ENCODE data around the gene CSNK2A1.

Gene CSNK2A1

DNA sequence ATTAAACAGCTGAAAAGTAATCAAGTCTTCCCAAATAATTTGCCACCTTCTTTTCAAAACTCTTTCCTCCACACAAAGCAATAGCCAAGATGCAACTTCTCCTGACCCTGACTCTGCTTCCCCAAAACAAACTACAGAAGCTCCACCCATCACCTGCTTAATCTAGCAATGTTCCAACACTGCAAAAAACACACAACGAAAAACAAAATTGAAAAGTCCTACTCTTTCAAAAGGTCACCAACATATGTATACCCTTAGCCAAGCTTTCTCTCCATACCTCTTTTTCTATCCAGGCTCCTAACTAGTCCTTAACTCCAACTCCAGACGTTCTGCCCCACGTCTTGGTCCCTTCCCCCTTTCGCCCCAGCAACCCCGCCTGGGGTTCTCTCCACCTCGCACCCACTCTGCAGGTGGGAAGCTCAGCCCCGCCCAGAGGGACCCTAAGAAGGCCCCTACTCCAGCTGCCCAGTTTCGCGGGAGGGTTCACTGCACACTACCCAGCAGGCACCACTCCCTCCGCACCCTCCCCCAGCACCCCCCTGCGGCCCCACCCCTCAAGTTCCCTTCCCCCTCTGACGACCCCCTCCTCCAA is 717 bp downstream of the CSNK2A1 start:
- no peak for TF ChIP-seq ZFX (IDR thresholded peaks at IDR 0.05; ENCODE audit: borderline replicate concordance)
- TF ChIP-seq, protein P1, sequence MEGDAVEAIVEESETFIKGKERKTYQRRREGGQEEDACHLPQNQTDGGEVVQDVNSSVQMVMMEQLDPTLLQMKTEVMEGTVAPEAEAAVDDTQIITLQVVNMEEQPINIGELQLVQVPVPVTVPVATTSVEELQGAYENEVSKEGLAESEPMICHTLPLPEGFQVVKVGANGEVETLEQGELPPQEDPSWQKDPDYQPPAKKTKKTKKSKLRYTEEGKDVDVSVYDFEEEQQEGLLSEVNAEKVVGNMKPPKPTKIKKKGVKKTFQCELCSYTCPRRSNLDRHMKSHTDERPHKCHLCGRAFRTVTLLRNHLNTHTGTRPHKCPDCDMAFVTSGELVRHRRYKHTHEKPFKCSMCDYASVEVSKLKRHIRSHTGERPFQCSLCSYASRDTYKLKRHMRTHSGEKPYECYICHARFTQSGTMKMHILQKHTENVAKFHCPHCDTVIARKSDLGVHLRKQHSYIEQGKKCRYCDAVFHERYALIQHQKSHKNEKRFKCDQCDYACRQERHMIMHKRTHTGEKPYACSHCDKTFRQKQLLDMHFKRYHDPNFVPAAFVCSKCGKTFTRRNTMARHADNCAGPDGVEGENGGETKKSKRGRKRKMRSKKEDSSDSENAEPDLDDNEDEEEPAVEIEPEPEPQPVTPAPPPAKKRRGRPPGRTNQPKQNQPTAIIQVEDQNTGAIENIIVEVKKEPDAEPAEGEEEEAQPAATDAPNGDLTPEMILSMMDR (IDR thresholded peaks at IDR 0.05): no peak
- peak overlapping the region; percentile 72 for H3K27ac ChIP-seq

DNA sequence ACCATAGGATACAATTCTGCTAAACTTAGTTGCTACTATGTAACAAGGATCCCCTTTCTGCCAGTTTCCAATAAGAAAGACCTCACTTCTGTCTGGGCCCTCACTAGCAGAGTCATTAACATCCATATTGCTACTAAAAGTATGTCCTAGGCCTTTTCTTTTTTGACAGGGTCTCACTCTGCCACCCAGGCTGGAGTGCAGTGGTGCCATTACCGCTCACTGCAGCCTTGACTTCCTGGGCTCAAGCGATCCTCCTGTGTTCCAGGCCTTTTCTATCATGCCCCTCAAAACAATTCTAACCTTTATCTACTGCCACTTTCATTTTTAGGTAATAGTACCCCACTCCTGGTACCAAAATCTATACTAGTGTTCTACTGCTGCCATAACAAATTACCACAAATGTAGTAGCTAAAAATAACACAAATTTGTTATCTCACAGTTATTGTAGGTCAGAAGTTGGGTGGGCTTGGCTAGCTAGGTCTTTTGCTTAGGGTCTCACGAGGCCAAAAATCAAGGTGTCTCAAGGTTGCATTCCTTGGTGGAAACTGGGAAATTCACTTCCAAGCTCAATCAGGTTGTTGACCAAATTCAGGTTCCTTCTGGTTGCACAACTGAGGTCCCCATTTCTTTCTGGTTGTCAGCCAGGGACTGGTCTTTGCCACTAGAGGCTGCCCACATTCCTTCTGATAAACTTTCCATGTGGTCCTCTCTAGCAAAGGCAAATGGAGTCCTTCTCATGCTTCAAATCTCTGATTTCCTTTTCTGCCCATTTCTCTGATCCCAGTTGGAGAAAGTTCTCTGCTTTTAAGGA is 3.0 kb downstream of the CSNK2A1 start:
- no peak overlapping the region for H3K27ac ChIP-seq
- no peak for TF ChIP-seq ZFX (IDR thresholded peaks at IDR 0.05; ENCODE audit: borderline replicate concordance)
- TF ChIP-seq, protein P1 (IDR thresholded peaks at IDR 0.05): no peak

DNA sequence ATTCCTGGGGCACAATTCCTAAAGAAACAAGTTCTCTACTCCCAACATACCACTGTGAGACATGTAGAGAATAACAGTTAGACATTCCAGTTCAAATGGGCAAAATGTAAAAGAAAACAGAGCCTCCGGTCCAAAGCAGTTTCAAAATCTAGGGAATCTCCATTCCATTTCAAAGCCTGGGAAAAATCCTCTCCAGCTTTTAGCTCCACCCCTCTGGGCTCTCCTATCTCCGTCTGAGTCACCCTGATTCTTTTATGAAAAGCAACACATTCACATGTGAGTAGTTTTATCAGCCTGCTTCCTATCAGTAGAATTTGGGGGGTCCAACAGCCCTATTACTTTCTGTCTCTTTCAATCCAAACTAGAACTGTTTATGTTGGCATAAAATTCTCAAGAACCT is 3.7 kb downstream of the CSNK2A1 start:
- TF ChIP-seq, protein P1 (IDR thresholded peaks at IDR 0.05): no peak
- TF ChIP-seq ZFX (IDR thresholded peaks at IDR 0.05; ENCODE audit: borderline replicate concordance): no peak
- H3K27ac ChIP-seq: no peak overlapping the region

DNA sequence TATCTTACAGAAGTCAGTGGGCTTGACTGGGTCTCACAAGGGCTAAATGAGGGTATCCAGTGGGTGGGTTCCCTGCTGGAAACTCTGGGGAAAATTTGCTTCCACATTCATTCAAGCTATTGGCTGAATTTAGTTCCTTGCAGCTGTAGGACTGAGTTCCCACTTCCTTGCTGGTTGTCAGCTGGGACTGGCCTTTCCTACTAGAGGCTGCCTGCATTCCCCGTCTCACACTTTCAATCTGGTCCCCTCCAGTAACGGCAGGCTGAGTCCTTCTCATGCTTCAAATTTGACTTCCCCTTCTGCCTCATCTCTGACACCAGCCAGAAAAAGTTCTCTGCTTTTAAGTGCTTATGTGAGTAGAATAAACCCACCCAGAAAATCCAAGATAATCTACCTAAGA is 4.4 kb downstream of the CSNK2A1 start:
- no peak overlapping the region for H3K27ac ChIP-seq
- no peak for TF ChIP-seq ZFX (IDR thresholded peaks at IDR 0.05; ENCODE audit: borderline replicate concordance)

DNA sequence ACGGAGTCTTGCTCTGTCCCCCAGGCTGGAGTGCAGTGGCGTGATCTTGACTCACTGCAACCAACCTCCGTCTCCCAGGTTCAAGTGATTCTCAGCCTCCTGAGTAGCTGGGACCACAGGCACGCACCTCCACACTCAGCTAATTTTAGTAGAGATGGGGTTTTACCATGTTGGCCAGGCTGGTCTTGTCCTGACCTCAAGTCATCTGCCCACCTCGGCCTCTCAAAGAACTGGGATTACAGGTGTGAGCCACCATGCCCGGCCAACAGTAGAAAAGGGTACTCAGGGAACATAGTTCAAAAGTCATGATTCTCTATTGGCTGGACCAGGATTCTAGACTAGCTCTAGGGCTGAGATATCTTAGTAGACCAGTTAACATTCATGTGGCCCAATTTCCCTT is 5.6 kb downstream of the CSNK2A1 start:
- no peak overlapping the region for H3K27ac ChIP-seq
- TF ChIP-seq, protein P1 (IDR thresholded peaks at IDR 0.05): no peak
- no peak for TF ChIP-seq ZFX (IDR thresholded peaks at IDR 0.05; ENCODE audit: borderline replicate concordance)

DNA sequence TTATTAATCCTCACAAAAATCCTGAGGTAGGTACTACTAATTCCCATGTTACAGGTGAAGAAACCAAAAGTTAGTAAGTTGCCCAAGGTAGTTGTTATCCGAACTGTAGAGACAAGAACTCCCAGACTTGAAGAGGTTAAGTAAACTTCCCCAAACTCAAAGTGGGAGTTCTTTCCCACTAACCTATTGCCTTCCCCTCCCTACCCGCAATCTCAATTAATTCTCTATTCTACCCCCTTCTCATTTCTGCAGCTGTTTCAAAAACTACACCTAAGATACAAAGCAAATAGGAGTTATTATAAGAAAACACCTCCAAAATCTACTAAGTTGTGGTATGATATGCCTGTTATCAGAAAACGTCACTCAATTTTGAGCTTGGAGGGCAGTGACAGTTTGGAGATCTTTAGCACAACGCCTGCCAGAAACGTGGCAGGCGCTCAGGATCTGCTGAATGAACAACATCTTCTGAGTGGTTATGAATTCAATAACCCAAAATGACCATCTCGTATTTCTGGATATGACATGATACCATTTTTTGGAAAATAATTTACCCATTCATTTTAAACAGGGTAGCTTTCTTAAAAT is 7.1 kb downstream of the CSNK2A1 start:
- no peak overlapping the region for H3K27ac ChIP-seq
- TF ChIP-seq ZFX (IDR thresholded peaks at IDR 0.05; ENCODE audit: borderline replicate concordance): no peak
- TF ChIP-seq, protein P1 (IDR thresholded peaks at IDR 0.05): no peak

DNA sequence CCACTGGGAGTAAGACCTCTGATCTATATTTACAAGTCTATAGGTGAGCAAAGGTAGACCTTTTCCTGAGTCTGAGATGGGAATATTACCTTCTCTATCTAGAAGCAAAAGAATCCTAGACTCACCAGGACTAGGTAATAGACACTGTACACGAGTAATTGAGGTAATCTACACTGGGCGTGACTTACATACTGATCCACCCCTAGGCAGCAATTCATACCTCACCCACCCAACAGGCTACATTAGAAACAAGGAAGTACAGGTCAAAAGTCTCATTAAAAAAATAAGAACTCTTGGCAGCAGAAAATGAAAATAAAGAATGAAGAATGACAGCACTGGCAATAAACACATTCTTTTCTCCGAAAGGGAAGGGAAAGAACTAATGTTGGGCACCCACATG is 7.6 kb downstream of the CSNK2A1 start:
- TF ChIP-seq ZFX (IDR thresholded peaks at IDR 0.05; ENCODE audit: borderline replicate concordance): no peak
- TF ChIP-seq, protein P1 (IDR thresholded peaks at IDR 0.05): no peak
- no peak overlapping the region for H3K27ac ChIP-seq

Data from 22Rv1 (cell line).